NCI-H82 (cell line): ENCODE results near the gene NOS3.

ENCODE experiments used
- DNase-seq: peaks from one replicate; lab custom pipeline; 2025; lab: John Stamatoyannopoulos, UW

The NOS3 gene

GRCh38 chr7:150979713-150980390, 11.0 kb upstream of the NOS3 start:
- peak; percentile 42 for DNase-seq

DNA sequence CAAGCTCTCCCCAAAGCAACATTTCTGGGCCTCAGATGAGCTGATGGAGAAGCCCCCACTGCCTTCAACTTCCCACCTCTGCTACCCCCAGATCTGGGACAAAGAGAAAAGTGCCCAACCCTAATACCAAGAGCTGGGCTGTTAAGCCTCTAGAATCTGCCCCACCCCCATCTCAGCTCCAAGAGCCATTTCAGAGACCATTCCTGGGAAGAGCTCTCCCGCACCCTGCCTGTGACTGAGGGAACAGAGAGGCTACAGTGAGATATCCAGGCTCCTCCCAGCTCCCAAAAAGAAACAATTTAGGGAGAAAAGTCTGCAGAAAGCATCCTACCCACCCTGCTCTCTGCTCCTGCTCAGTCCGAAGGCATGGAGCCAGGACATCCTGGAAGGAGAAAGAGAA, 10.2 kb upstream of the NOS3 start:
- peak; percentile 92 for DNase-seq

DNA sequence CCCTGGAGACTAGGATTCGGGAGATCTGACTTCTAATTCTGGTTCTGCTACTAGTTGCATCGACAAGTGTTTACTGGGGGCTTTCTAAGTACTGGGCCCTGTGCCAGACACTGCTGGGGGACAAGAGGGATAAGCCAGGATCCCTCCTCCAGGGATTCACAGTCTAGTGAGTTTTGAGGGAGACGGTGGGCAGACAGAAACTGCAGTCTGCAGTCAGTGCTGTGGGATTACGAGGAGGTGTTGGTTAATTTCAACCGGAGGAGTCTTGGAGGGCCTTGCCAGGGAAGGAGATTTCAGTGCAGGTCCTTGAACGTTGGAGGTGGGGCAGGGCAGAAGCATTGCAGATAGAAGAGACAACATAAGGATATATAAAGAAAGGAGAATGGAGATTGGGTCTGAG, 9.2 kb upstream of the NOS3 start:
- DNase-seq = peak; percentile 79

GRCh38 chr7:150982351-150982750, 8.5 kb upstream of the NOS3 start:
- DNase-seq = no peak

- no peak for DNase-seq
Observed at GRCh38 chr7:150983893-150984368, 6.9 kb upstream of the NOS3 start.

- peak; percentile 84 for DNase-seq
Observed at GRCh38 chr7:150986099-150986512, 4.7 kb upstream of the NOS3 start.

- no peak for DNase-seq
Observed at GRCh38 chr7:150986556-150986955, 4.3 kb upstream of the NOS3 start.

- DNase-seq = peak; percentile 87
Observed at GRCh38 chr7:150988230-150989226, 2.3 kb upstream of the NOS3 start.

DNA sequence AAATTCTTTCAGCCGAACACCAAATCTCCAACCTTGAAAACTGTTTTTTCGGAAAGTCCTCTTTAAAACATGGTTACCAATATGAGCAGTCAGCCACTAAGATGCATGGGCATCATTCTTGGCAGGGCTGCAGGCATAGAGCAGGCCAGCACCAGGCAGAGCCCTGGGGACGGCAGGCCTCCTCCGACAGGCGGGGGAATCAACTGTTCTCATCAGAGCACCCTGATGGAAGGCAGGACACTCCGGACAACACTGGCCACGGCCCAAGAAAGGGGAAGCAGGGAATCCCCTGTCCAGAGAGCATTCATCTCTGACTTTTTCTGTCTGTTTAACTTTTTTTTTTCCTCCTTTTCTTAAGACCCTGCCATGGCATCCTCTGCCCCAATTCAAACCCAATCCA, 1.4 kb upstream of the NOS3 start:
- DNase-seq = no peak

- DNase-seq = no peak
Observed at GRCh38 chr7:150992051-150992640, 1.3 kb downstream of the NOS3 start.

GRCh38 chr7:150992833-150993302, 2.1 kb downstream of the NOS3 start:
- peak; percentile 83 for DNase-seq

DNA sequence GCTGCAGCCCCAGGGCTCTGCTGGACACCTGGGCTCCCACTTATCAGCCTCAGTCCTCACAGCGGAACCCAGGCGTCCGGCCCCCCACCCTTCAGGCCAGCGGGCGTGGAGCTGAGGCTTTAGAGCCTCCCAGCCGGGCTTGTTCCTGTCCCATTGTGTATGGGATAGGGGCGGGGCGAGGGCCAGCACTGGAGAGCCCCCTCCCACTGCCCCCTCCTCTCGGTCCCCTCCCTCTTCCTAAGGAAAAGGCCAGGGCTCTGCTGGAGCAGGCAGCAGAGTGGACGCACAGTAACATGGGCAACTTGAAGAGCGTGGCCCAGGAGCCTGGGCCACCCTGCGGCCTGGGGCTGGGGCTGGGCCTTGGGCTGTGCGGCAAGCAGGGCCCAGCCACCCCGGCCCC, 2.7 kb downstream of the NOS3 start:
- no peak for DNase-seq

GRCh38 chr7:150994141-150994837, 3.5 kb downstream of the NOS3 start:
- no peak for DNase-seq

GRCh38 chr7:150994838-150995510, 4.2 kb downstream of the NOS3 start:
- DNase-seq = peak; percentile 66

- no peak for DNase-seq
Observed at GRCh38 chr7:150996376-150997074, 5.7 kb downstream of the NOS3 start.

GRCh38 chr7:150997075-150997511, 6.3 kb downstream of the NOS3 start:
- DNase-seq = no peak

DNA sequence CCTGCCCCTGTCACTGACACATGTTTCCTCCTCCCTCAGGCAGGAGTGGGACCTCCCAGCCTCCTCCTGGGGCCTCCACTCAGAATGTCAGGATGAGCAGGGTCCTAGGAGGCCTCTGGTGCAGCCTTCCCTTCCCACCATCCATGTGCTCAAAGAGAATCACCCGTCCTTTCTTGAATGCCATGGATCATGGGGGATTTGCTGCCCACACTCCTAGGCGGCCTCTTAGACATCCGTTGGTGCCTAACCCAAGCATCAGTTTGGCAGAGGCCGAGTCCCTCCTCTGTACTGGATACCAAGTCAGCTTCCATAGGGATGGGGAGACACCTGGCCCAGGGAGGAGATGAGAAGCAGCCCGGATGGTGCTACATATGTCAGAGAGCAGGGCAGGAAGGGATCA, 7.0 kb downstream of the NOS3 start:
- no peak for DNase-seq

DNA sequence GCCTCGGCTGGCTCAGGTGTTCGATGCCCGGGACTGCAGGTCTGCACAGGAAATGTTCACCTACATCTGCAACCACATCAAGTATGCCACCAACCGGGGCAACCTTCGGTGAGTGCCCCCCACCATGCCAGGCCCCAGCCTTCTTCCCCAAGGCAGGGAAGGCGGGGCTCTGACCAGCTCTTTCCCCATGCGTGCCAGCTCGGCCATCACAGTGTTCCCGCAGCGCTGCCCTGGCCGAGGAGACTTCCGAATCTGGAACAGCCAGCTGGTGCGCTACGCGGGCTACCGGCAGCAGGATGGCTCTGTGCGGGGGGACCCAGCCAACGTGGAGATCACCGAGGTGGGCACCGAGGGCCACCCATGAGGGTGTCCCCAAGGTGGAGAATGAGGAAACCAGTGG, 7.5 kb downstream of the NOS3 start:
- DNase-seq = no peak

DNA sequence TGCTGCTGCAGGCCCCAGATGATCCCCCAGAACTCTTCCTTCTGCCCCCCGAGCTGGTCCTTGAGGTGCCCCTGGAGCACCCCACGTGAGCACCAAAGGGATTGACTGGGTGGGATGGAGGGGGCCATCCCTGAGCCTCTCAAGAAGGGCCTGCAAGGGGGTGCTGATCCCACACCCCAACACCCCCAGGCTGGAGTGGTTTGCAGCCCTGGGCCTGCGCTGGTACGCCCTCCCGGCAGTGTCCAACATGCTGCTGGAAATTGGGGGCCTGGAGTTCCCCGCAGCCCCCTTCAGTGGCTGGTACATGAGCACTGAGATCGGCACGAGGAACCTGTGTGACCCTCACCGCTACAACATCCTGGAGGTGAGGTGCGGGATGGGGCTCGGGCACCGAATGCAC, 8.2 kb downstream of the NOS3 start:
- DNase-seq = no peak

- DNase-seq = no peak
Observed at GRCh38 chr7:150999497-151000230, 8.8 kb downstream of the NOS3 start.
